Measurements from ENCODE around the gene CDC42EP3. TPM values are rescaled to one million over a fixed set of nuclear protein-coding genes. Genes with fewer than 3 reads are reported as not detected.

Gene CDC42EP3
- total and polyA plus RNA-seq, 4 experiments from 2014 or later: 56.1 to 107 (median 60.1) TPM

DNA sequence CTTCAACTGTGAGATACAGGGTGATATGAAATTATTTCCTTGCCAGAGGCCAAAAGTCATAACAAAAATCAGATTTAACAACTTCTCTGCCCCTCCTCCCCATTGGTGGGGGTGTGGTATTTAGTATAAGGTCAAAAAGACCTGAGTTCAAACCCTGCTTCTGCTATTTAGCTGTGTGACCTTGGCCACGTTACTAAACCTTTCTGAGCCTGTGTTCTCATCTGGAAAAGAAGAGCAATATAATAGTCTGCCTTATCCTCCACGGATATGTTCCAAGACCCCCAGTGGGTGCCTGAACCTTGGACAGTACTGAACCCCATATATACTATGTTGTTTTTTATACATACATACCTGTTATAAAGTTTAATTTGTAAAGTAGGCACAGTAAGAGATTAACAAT lies 3.7 kb downstream of the CDC42EP3 start:
- intact Hi-C loops (cut with micrococcal nuclease): loop anchor here (1.0 kb wide), 1 partner anchor 10 kb away; no protein-coding TSS in a partner anchor
- Histone ChIP-seq H3K4me3 (ENCODE audit: low read length in 2 of 2) (no peak overlapping the region), H3K9me3 (ENCODE audit: control insufficient read depth in 1 of 2, low read length in 2 of 2) (no peaks in the 10 kb centered on the region), H3K27ac (ENCODE audit: low read depth, low read length) (no peak overlapping the region), H3K27me3 (ENCODE audit: insufficient read depth, low read length) (no peaks in the 10 kb centered on the region), H3K36me3 (ENCODE audit: insufficient read depth, low read length) (peaks cover 5% of the 10 kb centered on the region), H3K4me1 (ENCODE audit: insufficient read depth, low read length) (peaks cover 76% of the 10 kb centered on the region)
- Mint-ChIP-seq H3K9me3 (no peaks in the 10 kb centered on the region), H3K27me3 (no peaks in the 10 kb centered on the region), H3K36me3 (peaks cover 20 to 55% of the 10 kb centered on the region in 2 donors), H3K4me3 (peak overlapping the region in 6 of 8 donors; percentile 58 to 99 (median 64)), H3K27ac (peak overlapping the region in 5 of 7 donors; percentile 61 to 96 (median 72)), H3K4me1 (peaks cover 51 to 85% (median 69%) of the 10 kb centered on the region in 4 donors)
- CTCF ChIA-PET (ENCODE audit: partially characterized antibody): interaction anchor here (2.9 to 3.4 kb wide), 2 partner anchors 14 to 165 kb away, joined by 6 to 13 read pairs; no protein-coding TSS in a partner anchor
- POLR2A ChIA-PET (ENCODE audit: partially characterized antibody): interaction anchor here (0.6 to 2.9 kb wide), 8 partner anchors 9 to 68 kb away, joined by 3 to 20 read pairs (median 4); no protein-coding TSS in a partner anchor
- no peak for DNase-seq

DNA sequence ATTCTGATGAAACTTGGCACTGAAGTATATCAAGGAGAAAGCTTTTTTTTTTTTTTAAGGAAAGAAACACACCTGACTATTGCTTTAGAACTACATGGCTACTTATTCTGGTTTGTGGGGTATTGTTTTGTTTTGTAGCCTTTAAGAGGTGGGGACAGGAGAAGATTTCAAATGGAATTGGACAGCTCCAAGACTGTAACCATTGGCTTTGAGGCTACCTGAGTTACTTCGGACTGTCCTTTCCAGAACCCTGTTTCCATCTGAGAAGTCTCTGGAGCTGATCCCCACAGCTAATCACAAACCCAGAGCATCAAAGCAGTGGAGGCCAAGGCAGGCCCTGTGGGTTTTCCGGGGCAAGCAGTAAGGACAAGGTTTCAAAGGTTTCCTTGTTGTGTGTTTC lies 4.7 kb downstream of the CDC42EP3 start:
- intact Hi-C loops (cut with micrococcal nuclease): loop anchor here (1.0 kb wide), 1 partner anchor 9 kb away; no protein-coding TSS in a partner anchor
- Mint-ChIP-seq H3K36me3 (peaks cover 23 to 56% of the 10 kb centered on the region in 2 donors), H3K27ac (peak overlapping the region; percentile 25 to 96 (median 76)), H3K9me3 (no peaks in the 10 kb centered on the region), H3K4me1 (peaks cover 57 to 92% (median 75%) of the 10 kb centered on the region in 4 donors), H3K27me3 (no peaks in the 10 kb centered on the region), H3K4me3 (peak overlapping the region in 7 of 8 donors; percentile 8 to 74 (median 57))
- Histone ChIP-seq H3K4me3 (ENCODE audit: low read length in 2 of 2) (no peak overlapping the region), H3K27ac (ENCODE audit: low read depth, low read length) (peak overlapping the region; percentile 1), H3K36me3 (ENCODE audit: insufficient read depth, low read length) (peaks cover 5% of the 10 kb centered on the region), H3K9me3 (ENCODE audit: control insufficient read depth in 1 of 2, low read length in 2 of 2) (no peaks in the 10 kb centered on the region), H3K4me1 (ENCODE audit: insufficient read depth, low read length) (peaks cover 84% of the 10 kb centered on the region), H3K27me3 (ENCODE audit: insufficient read depth, low read length) (no peaks in the 10 kb centered on the region)
- DNase-seq: no peak
- POLR2A ChIA-PET (ENCODE audit: partially characterized antibody): interaction anchor here (0.7 to 2.9 kb wide), 9 partner anchors 9 to 252 kb away, joined by 3 to 20 read pairs (median 5); no protein-coding TSS in a partner anchor
- CTCF ChIA-PET (ENCODE audit: partially characterized antibody): interaction anchor here (1.2 to 3.4 kb wide), 4 partner anchors 9 to 166 kb away, joined by 3 to 13 read pairs (median 7); no protein-coding TSS in a partner anchor

DNA sequence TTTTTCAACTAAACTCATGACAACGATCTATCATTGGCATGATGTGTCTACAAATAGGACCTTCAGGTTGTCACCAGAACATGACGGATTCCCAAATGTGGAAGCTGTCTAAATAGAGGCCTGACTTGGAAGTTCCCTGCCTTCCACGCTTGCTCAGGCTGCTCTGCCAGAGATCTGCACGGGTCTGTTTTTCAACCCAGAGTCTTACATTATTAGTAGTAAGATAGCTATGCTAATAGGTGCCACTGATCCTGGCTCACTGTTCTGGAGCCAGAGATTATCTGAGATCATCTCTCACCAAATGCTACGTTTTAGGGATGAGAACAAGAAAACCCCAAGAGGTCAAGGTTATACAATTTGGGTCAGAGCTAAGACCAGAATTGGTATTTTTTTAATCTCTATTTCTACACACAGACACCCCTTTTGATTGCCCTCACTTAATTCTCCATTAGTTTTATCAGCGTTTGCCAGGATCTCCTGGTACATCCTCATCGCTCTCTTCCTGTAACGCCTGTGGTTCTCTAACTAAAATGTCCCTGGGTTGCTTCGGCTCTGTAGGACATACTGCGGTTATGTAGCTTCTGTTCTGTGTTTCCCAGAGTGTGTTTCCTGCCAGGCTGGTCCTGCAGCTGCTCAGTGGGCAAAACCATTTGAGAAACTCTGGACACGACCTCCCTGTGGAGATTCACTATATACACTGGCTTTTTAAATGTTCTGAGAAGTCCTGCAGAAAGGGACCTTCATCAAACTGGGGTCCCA lies 5.7 kb downstream of the CDC42EP3 start:
- Histone ChIP-seq H3K36me3 (ENCODE audit: insufficient read depth, low read length) (peaks cover 5% of the 10 kb centered on the region), H3K27me3 (ENCODE audit: insufficient read depth, low read length) (no peaks in the 10 kb centered on the region), H3K9me3 (ENCODE audit: control insufficient read depth in 1 of 2, low read length in 2 of 2) (no peaks in the 10 kb centered on the region), H3K4me3 (ENCODE audit: low read length in 2 of 2) (no peak overlapping the region), H3K27ac (ENCODE audit: low read depth, low read length) (no peak overlapping the region), H3K4me1 (ENCODE audit: insufficient read depth, low read length) (peaks cover 93% of the 10 kb centered on the region)
- no peak for DNase-seq
- intact Hi-C loops (cut with micrococcal nuclease): no loop called here
- CTCF ChIA-PET (ENCODE audit: partially characterized antibody): interaction anchor here (1.1 to 3.4 kb wide), 6 partner anchors 8 to 167 kb away, joined by 3 to 13 read pairs (median 5); no protein-coding TSS in a partner anchor
- Mint-ChIP-seq H3K4me1 (peaks cover 65 to 99% (median 83%) of the 10 kb centered on the region in 4 donors), H3K36me3 (peaks cover 29 to 60% of the 10 kb centered on the region in 2 donors), H3K9me3 (no peaks in the 10 kb centered on the region), H3K27me3 (no peaks in the 10 kb centered on the region), H3K27ac (peak overlapping the region; percentile 69 to 96 (median 86)), H3K4me3 (peak overlapping the region; percentile 4 to 68 (median 52))
- POLR2A ChIA-PET (ENCODE audit: partially characterized antibody): interaction anchor here (0.7 to 2.9 kb wide), 8 partner anchors 9 to 251 kb away, joined by 3 to 20 read pairs (median 6); no protein-coding TSS in a partner anchor

DNA sequence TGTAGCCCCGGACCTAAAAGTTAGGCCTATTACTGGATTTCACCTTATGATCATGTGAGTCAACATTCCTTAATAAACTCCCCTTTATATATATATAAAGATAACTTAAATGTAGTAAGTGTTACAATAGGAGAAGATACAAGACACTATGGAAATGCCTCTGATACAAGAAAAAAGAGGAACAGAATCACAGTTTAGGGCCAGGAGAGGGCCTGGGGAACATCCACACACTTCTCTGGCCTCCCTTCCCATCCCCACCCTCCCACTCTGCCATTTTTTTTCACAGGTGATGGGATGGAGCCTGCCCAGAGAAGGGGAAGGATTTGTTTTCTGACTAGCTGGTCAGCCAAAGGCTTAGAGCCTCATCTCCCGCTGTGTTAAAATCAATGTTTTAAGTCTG lies 6.4 kb downstream of the CDC42EP3 start:
- peaks cover 72 to 99% (median 86%) of the 10 kb centered on the region in 4 donors for H3K4me1 Mint-ChIP-seq

DNA sequence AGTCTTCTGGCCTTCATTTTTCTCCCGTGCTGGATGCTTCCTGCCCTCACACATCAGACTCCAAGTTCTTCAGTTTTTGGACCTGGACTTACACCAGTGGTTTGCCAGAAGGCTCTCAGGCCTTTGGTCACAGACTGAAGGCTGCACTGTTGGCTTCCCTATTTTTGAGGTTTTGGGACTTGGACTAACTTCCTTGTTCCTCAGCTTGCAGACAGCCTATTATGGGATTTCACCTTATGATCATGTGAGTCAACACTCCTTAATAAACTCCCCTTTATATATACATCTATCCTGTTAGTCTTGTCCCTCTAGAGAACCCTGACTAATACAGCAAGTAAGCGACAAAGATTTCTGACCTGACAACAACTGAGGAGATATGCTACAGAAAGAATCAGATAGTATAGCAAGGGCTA lies 7.2 kb downstream of the CDC42EP3 start:
- peaks cover 5% of the 10 kb centered on the region for H3K36me3 ChIP-seq (ENCODE audit: insufficient read depth, low read length)
- no peaks in the 10 kb centered on the region for H3K27me3 Mint-ChIP-seq
- DNase-seq: no peak
- CTCF ChIA-PET (ENCODE audit: partially characterized antibody): interaction anchor here (1.2 to 3.4 kb wide), 2 partner anchors 11 to 169 kb away, joined by 3 to 13 read pairs; no protein-coding TSS in a partner anchor
- H3K27me3 ChIP-seq (ENCODE audit: insufficient read depth, low read length): no peaks in the 10 kb centered on the region
- peaks cover 36 to 54% of the 10 kb centered on the region in 2 donors for H3K36me3 Mint-ChIP-seq
- peaks cover 98% of the 10 kb centered on the region for H3K4me1 ChIP-seq (ENCODE audit: insufficient read depth, low read length)
- H3K9me3 Mint-ChIP-seq: no peaks in the 10 kb centered on the region
- no peak overlapping the region for H3K27ac ChIP-seq (ENCODE audit: low read depth, low read length)
- H3K4me1 Mint-ChIP-seq: peaks cover 75 to 99% (median 87%) of the 10 kb centered on the region in 4 donors
- POLR2A ChIA-PET (ENCODE audit: partially characterized antibody): interaction anchor here (1.5 kb wide), 1 partner anchor 11 kb away, joined by 3 read pairs; no protein-coding TSS in a partner anchor
- H3K27ac Mint-ChIP-seq: peak overlapping the region; percentile 20 to 96 (median 78)
- no peak overlapping the region for H3K4me3 ChIP-seq (ENCODE audit: low read length in 2 of 2)
- H3K9me3 ChIP-seq (ENCODE audit: control insufficient read depth in 1 of 2, low read length in 2 of 2): no peaks in the 10 kb centered on the region
- intact Hi-C loops (cut with micrococcal nuclease): no loop called here
- H3K4me3 Mint-ChIP-seq: peak overlapping the region in 6 of 8 donors; percentile 11 to 57 (median 28)

More for the DNA sequence above, 6.4 kb downstream of the CDC42EP3 start:
- H3K36me3 Mint-ChIP-seq: peaks cover 29 to 54% of the 10 kb centered on the region in 2 donors
- ChIA-PET CTCF (ENCODE audit: partially characterized antibody) (interaction anchor here (1.1 to 3.4 kb wide), 4 partner anchors 8 to 168 kb away, joined by 4 to 13 read pairs (median 7); no protein-coding TSS in a partner anchor), POLR2A (ENCODE audit: partially characterized antibody) (interaction anchor here (0.6 to 2.9 kb wide), 5 partner anchors 8 to 65 kb away, joined by 3 to 20 read pairs (median 10); no protein-coding TSS in a partner anchor)
- no peaks in the 10 kb centered on the region for H3K27me3 Mint-ChIP-seq
- peak overlapping the region in 6 of 7 donors; percentile 43 to 96 (median 86) for H3K27ac Mint-ChIP-seq
- no peak overlapping the region for H3K4me3 ChIP-seq (ENCODE audit: low read length in 2 of 2)
- no peaks in the 10 kb centered on the region for H3K27me3 ChIP-seq (ENCODE audit: insufficient read depth, low read length)
- H3K27ac ChIP-seq (ENCODE audit: low read depth, low read length): no peak overlapping the region
- no peak for DNase-seq
- no peaks in the 10 kb centered on the region for H3K9me3 Mint-ChIP-seq
- intact Hi-C loops (cut with micrococcal nuclease): no loop called here
- peak overlapping the region in 3 of 8 donors; percentile 17 to 68 (median 60) for H3K4me3 Mint-ChIP-seq
- H3K4me1 ChIP-seq (ENCODE audit: insufficient read depth, low read length): peaks cover 98% of the 10 kb centered on the region
- peaks cover 5% of the 10 kb centered on the region for H3K36me3 ChIP-seq (ENCODE audit: insufficient read depth, low read length)
- no peaks in the 10 kb centered on the region for H3K9me3 ChIP-seq (ENCODE audit: control insufficient read depth in 1 of 2, low read length in 2 of 2)

DNA sequence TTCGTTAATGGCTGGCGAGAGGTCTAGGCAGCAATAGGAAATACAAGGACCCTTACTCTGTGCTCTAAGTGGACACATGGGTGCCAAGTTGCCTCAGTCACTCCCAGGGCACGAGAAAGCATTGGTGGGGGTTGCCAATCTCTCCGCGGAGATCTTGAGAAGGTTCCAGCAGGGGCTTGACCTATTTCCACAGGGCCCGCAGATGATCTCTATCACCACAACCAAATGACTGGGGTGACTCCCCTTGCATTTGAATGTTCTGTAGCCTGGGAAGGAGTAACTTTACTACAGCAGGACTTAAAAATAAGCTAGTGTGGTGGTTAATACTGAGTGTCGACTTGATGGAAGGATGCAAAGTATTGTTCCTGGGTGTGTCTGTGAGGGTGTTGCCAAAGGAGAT lies 8.1 kb downstream of the CDC42EP3 start:
- peaks cover 39 to 61% of the 10 kb centered on the region in 2 donors for H3K36me3 Mint-ChIP-seq
- ChIA-PET POLR2A (ENCODE audit: partially characterized antibody) (interaction anchor here (1.5 to 5.3 kb wide), 2 partner anchors 8 to 10 kb away, joined by 3 to 31 read pairs; partner anchors contain the start of gene CDC42EP3), CTCF (ENCODE audit: partially characterized antibody) (interaction anchor here (1.2 kb wide), 1 partner anchor 170 kb away, joined by 3 read pairs; no protein-coding TSS in a partner anchor)
- Histone ChIP-seq H3K27ac (ENCODE audit: low read depth, low read length) (no peak overlapping the region), H3K4me3 (ENCODE audit: low read length in 2 of 2) (no peak overlapping the region), H3K9me3 (ENCODE audit: control insufficient read depth in 1 of 2, low read length in 2 of 2) (no peaks in the 10 kb centered on the region), H3K4me1 (ENCODE audit: insufficient read depth, low read length) (peaks cover 98% of the 10 kb centered on the region), H3K36me3 (ENCODE audit: insufficient read depth, low read length) (peaks cover 5% of the 10 kb centered on the region), H3K27me3 (ENCODE audit: insufficient read depth, low read length) (no peaks in the 10 kb centered on the region)
- no peak for DNase-seq
- no peaks in the 10 kb centered on the region for H3K9me3 Mint-ChIP-seq
- peaks cover 77 to 99% (median 88%) of the 10 kb centered on the region in 4 donors for H3K4me1 Mint-ChIP-seq
- intact Hi-C loops (cut with micrococcal nuclease): no loop called here
- H3K27me3 Mint-ChIP-seq: no peaks in the 10 kb centered on the region
- peak overlapping the region in 5 of 8 donors; percentile 22 to 56 (median 44) for H3K4me3 Mint-ChIP-seq
- H3K27ac Mint-ChIP-seq: peak overlapping the region in 6 of 7 donors; percentile 43 to 80 (median 62)

Measured in CD4-positive, alpha-beta memory T cell (primary cell).